CD14-positive monocyte (primary cell): ENCODE results near the gene GNL1. TPM values are rescaled to one million over a fixed set of nuclear protein-coding genes. Genes with fewer than 3 reads are reported as not detected.
"Not testable (repeated sequence)": the region's sequence is repeated elsewhere in the genome, so short reads cannot be mapped to it uniquely, and the experiment has no call there.

Source experiments
- DNase-seq, 3 donors: peaks; one replicate each; pipeline ENCODE4 v3.0.0-alpha.2; 2011 to 2022
- H2AFZ ChIP-seq: 2 replicates; pipeline ENCODE4 v1.6.0; 2012; ENCODE audit warnings: mild to moderate bottlenecking, low read depth, low read length, inconsistent platforms; ENCODE audit not compliant: insufficient read depth, poor library complexity, severe bottlenecking
- H3K27ac ChIP-seq, 2 donors: 1 replicate in 1 of 2; 2 replicates in 1 of 2; pipeline ENCODE4 v1.5.1; 2012 to 2013; ENCODE audit warnings: low read length in 2 of 2, control low read depth in 1 of 2, inconsistent platforms in 1 of 2, low read depth in 1 of 2, mild to moderate bottlenecking in 1 of 2
- H3K27me3 ChIP-seq, 2 donors: one replicate each; pipeline versions ENCODE4 v1.6.0 to v1.6.1; 2011 to 2013; ENCODE audit warnings: low read length in 2 of 2; ENCODE audit not compliant: control insufficient read depth in 2 of 2, insufficient read depth in 2 of 2
- H3K36me3 ChIP-seq, 2 donors: replicated peaks in 1 of 2; 1 replicate in 1 of 2; 2 replicates in 1 of 2; pipeline versions ENCODE4 v1.5.1 to v1.6.1; 2012 to 2013; ENCODE audit warnings: low read length in 2 of 2, control low read depth in 1 of 2, inconsistent platforms in 1 of 2, mild to moderate bottlenecking in 1 of 2; ENCODE audit not compliant: insufficient read depth in 2 of 2, control insufficient read depth in 1 of 2
- H3K4me1 ChIP-seq, 2 donors: 1 replicate in 1 of 2; 2 replicates in 1 of 2; pipeline versions ENCODE4 v1.5.1 to v1.6.1; 2012 to 2013; ENCODE audit warnings: low read length in 2 of 2, control low read depth in 1 of 2, inconsistent platforms in 1 of 2, mild to moderate bottlenecking in 1 of 2, moderate library complexity in 1 of 2; ENCODE audit not compliant: insufficient read depth in 2 of 2, control insufficient read depth in 1 of 2
- H3K4me2 ChIP-seq: replicated peaks from 2 replicates; pipeline ENCODE3; 2012; ENCODE audit warnings: low read length, moderate library complexity, mild to moderate bottlenecking; ENCODE audit not compliant: poor library complexity, severe bottlenecking; ENCODE audit errors: extremely low read depth
- H3K4me3 ChIP-seq, 3 experiments: fragments of 200-600 bp in 1 of 3; sonication (generic) in 1 of 3; replicated peaks in 1 of 3; 1 replicate in 2 of 3; 2 replicates in 1 of 3; pipeline ENCODE4 v1.5.1; 2011 to 2013; ENCODE audit warnings: low read length in 3 of 3, mild to moderate bottlenecking in 3 of 3, control low read depth in 2 of 3, low read depth in 2 of 3, inconsistent platforms in 1 of 3, moderate library complexity in 1 of 3
- H3K79me2 ChIP-seq: 2 replicates; pipeline ENCODE4 v1.6.0; 2012; ENCODE audit warnings: mild to moderate bottlenecking, control low read depth, inconsistent platforms, low read length, moderate library complexity; ENCODE audit not compliant: insufficient read depth
- H3K9ac ChIP-seq: 2 replicates; pipeline ENCODE4 v1.6.0; 2017; ENCODE audit warnings: low read length, mild to moderate bottlenecking; ENCODE audit not compliant: insufficient read depth, poor library complexity, severe bottlenecking
- H3K9me3 ChIP-seq, 2 donors: replicated peaks in 1 of 2; 1 replicate in 1 of 2; 2 replicates in 1 of 2; pipeline versions ENCODE4 v1.5.1 to v1.6.1; 2012 to 2013; ENCODE audit warnings: low read length in 2 of 2, control low read depth in 1 of 2; ENCODE audit not compliant: control insufficient read depth in 1 of 2, insufficient read depth in 1 of 2
- H4K20me1 ChIP-seq: 2 replicates; pipeline ENCODE4 v1.6.0; 2012; ENCODE audit warnings: mild to moderate bottlenecking, low read length, control low read depth, moderate library complexity; ENCODE audit not compliant: insufficient read depth
- H3K27ac Mint-ChIP-seq, 7 donors: one replicate each; pipeline ENCODE4 v1.8.0; 2020; ENCODE audit warnings: mild to moderate bottlenecking in 7 of 7, mixed read lengths in 7 of 7, moderate library complexity in 6 of 7, inconsistent platforms in 2 of 7
- H3K27me3 Mint-ChIP-seq, 3 donors: one replicate each; pipeline ENCODE4 v1.8.0; 2021 to 2022; ENCODE audit warnings: low read depth in 3 of 3, mild to moderate bottlenecking in 3 of 3, mixed read lengths in 3 of 3, moderate library complexity in 3 of 3, inconsistent platforms in 1 of 3
- H3K36me3 Mint-ChIP-seq, 2 donors: one replicate each; pipeline ENCODE4 v1.8.0; 2020; ENCODE audit warnings: mixed read lengths in 2 of 2, inconsistent platforms in 1 of 2, mild to moderate bottlenecking in 1 of 2
- H3K4me1 Mint-ChIP-seq: one replicate; pipeline ENCODE4 v1.8.0; 2020; ENCODE audit warnings: mild to moderate bottlenecking, mixed read lengths
- H3K4me3 Mint-ChIP-seq, 2 donors: one replicate each; pipeline ENCODE4 v1.8.0; 2020; ENCODE audit warnings: mild to moderate bottlenecking in 2 of 2, mixed read lengths in 2 of 2, moderate library complexity in 1 of 2
- H3K9me3 Mint-ChIP-seq, 7 donors: one replicate each; pipeline ENCODE4 v1.8.0; 2020 to 2022; ENCODE audit warnings: mixed read lengths in 7 of 7, mild to moderate bottlenecking in 6 of 7, moderate library complexity in 6 of 7, inconsistent platforms in 2 of 7
- WGBS: methylation state at CpG from one replicate; pipeline ENCODE4 v1.1.5; 2013; ENCODE audit warnings: missing lambda C conversion rate; ENCODE audit not compliant: insufficient coverage; 5-methylcytosine and 5-hydroxymethylcytosine counted together
- intact Hi-C, 2 donors: fragments of 100-400 bp; cut with micrococcal nuclease; formaldehyde crosslinking; loops; one replicate each; pipeline versions ENCODE4 v1.15.0 to v1.15.1; 2023
- polyA plus RNA-seq, 3 donors: library from polyadenylated mRNA; depleted of rRNA in 1 of 3; unstranded in 2 of 3; stranded (reverse) in 1 of 3; fragments of 300-500 nt in 2 of 3; fragments of >200 nt in 1 of 3; fragmentation: Illumina TruSeq in 2 of 3; gene quantifications; 1 replicate in 2 of 3; 2 replicates in 1 of 3; pipeline ENCODE4 v1.2.3, GENCODE V29; 2012 to 2021
- TF ChIP-seq, protein P1 (sequence below): fragments of 200-600 bp; IDR thresholded peaks from one replicate; pipeline ENCODE4 v1.8.0; 2022; ENCODE audit warnings: antibody characterized with exemption, mild to moderate bottlenecking

Gene GNL1
- polyA plus RNA-seq, 3 donors, result 10.3 to 13.4 (median 12.9) TPM

DNA sequence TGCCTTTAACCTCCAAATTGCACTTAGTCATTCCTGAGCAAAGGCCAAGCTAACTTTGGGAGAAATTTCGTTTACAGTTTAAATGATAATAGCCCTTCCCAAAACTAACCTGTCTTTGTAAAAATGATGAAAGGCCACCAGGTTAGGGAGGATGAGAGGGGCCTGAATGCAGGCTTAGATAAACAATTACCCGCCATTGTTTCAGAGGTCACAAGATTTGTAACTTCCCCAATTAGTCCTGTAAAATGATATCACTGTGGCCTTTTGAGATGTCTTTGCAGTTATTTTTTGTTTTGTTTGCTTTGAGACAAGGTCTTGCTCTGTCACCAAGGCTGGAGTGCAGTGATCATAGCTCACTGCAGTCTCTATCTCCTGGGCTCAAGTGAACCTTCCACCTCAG is 26.3 kb downstream of the GNL1 start:
- H3K4me3 Mint-ChIP-seq, result no peak overlapping the region
- WGBS, result no CpG with 5 or more reads among the region's 2 CpGs
- peak overlapping the region; percentile 68 to 97 (median 93) for H3K27ac Mint-ChIP-seq

DNA sequence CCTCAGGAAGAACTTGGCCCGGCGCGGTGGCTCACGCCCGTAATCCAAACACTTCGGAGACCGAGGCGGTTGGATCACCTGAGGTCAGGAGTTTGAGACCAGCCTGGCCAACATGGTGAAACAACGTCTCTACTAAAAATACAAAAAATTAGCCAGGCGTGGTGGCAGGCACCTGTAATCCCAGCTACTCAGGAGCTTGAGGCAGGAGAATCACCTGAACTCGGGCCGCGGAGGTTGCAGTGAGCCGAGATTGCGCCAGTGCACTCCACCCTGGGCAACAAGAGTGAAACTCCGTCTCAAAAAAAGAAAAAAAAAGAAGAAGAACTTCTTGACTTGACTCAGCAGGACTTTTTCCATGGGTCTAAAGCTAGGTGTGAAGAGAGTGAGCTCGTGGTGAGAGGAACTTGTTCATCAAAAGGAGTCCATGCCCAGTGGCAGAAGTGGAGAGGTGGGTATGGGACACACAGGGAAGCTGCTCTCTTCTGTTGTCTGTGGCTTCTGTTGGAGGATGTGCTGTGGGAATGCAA is 26.9 kb downstream of the GNL1 start:
- H3K27ac Mint-ChIP-seq, result peak overlapping the region; percentile 68 to 97 (median 93)
- 59% methylated on average over 17 of the region's 17 CpGs for WGBS
- H3K36me3 Mint-ChIP-seq, H3K9me3 Mint-ChIP-seq, H3K79me2 ChIP-seq, H3K27me3 Mint-ChIP-seq, intact Hi-C loops, H2AFZ ChIP-seq, H4K20me1 ChIP-seq, H3K9me3 ChIP-seq, H3K27me3 ChIP-seq, H3K4me2 ChIP-seq, H3K9ac ChIP-seq, H3K36me3 ChIP-seq, H3K4me3 ChIP-seq: not testable (repeated sequence)
- Histone ChIP-seq H3K4me1 (peaks cover 43% of the 10 kb centered on the region in 2 donors), H3K27ac (peak overlapping the region; percentile 41 to 72)
- peak overlapping the region in 1 of 2 donors; percentile 39 for H3K4me3 Mint-ChIP-seq
- peaks cover 57% of the 10 kb centered on the region for H3K4me1 Mint-ChIP-seq
- peak; percentile 67 to 85 (median 72) for DNase-seq

More for the DNA sequence above, 26.3 kb downstream of the GNL1 start:
- Histone ChIP-seq H3K27me3 (no peaks in the 10 kb centered on the region), H3K27ac (peak overlapping the region; percentile 29 to 72), H2AFZ (no peak overlapping the region), H3K79me2 (no peaks in the 10 kb centered on the region), H3K9me3 (no peaks in the 10 kb centered on the region), H3K36me3 (no peaks in the 10 kb centered on the region), H3K4me2 (no peak overlapping the region), H3K9ac (no peak overlapping the region), H3K4me1 (peaks cover 43% of the 10 kb centered on the region in 2 donors), H4K20me1 (no peaks in the 10 kb centered on the region), H3K4me3 (peak overlapping the region in 1 of 3 experiments; percentile 16)
- TF ChIP-seq, protein P1, sequence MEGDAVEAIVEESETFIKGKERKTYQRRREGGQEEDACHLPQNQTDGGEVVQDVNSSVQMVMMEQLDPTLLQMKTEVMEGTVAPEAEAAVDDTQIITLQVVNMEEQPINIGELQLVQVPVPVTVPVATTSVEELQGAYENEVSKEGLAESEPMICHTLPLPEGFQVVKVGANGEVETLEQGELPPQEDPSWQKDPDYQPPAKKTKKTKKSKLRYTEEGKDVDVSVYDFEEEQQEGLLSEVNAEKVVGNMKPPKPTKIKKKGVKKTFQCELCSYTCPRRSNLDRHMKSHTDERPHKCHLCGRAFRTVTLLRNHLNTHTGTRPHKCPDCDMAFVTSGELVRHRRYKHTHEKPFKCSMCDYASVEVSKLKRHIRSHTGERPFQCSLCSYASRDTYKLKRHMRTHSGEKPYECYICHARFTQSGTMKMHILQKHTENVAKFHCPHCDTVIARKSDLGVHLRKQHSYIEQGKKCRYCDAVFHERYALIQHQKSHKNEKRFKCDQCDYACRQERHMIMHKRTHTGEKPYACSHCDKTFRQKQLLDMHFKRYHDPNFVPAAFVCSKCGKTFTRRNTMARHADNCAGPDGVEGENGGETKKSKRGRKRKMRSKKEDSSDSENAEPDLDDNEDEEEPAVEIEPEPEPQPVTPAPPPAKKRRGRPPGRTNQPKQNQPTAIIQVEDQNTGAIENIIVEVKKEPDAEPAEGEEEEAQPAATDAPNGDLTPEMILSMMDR, result no peak
- Mint-ChIP-seq H3K27me3 (peaks cover 2 to 3% (median 2%) of the 10 kb centered on the region in 3 donors), H3K4me1 (peaks cover 51% of the 10 kb centered on the region), H3K36me3 (peaks cover 0 to 3% of the 10 kb centered on the region in 2 donors), H3K9me3 (peaks cover 0 to 3% (median 0%) of the 10 kb centered on the region in 7 donors)
- peak; percentile 43 to 54 (median 47) for DNase-seq
- intact Hi-C loops, result loop anchor here (2.0 to 5.0 kb wide), 3 partner anchors 15 to 47 kb away; no protein-coding TSS in a partner anchor

DNA sequence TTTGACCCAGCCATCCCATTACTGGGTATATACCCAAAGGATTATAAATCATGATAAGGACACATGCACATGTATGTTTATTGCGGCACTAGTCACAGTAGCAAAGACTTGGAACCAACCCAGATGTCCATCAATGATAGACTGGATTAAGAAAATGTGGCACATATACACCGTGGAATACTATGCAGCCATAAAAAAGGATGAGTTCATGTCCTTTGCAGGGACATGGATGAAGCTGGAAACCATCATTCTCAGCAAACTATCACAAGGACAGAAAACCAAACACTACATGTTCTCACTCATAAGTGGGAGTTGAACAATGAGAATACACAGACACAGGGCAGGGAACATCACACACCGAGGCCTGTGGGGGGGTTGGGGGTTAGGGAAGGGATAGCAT is 29.8 kb downstream of the GNL1 start:
- H3K9me3 ChIP-seq, H3K27ac ChIP-seq, H3K9ac ChIP-seq, H3K9me3 Mint-ChIP-seq, H4K20me1 ChIP-seq, H3K27me3 Mint-ChIP-seq, intact Hi-C loops, H3K36me3 ChIP-seq, DNase-seq, H3K4me3 Mint-ChIP-seq, H2AFZ ChIP-seq, H3K4me2 ChIP-seq, H3K27ac Mint-ChIP-seq, H3K4me3 ChIP-seq, H3K79me2 ChIP-seq, H3K27me3 ChIP-seq, H3K36me3 Mint-ChIP-seq: not testable (repeated sequence)
- peaks cover 59% of the 10 kb centered on the region for H3K4me1 Mint-ChIP-seq
- peaks cover 35 to 37% of the 10 kb centered on the region in 2 donors for H3K4me1 ChIP-seq
- no CpG with 5 or more reads among the region's 3 CpGs for WGBS

DNA sequence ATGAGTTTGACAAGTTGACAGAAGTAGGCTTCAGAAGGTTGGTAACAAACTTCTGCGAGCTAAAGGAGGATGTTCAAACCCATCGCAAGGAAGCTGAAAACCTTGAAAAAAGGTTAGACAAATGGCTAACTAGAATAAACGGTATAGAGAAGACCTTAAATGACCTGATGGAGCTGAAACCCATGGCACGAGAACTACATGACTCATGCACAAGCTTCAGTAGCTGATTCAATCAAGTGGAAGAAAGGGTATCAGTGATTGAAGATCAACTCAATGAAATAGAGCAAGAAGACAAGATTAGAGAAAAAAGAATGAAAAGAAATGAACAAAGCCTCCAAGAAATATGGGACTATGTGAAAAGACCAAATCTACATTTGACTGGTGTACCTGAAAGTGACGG is 34.3 kb downstream of the GNL1 start:
- H3K27me3 Mint-ChIP-seq, H4K20me1 ChIP-seq, H3K9me3 ChIP-seq, H3K36me3 Mint-ChIP-seq, H3K27ac ChIP-seq, H3K4me1 ChIP-seq, H2AFZ ChIP-seq, H3K9ac ChIP-seq, intact Hi-C loops, H3K36me3 ChIP-seq, DNase-seq, H3K79me2 ChIP-seq, H3K4me3 ChIP-seq, H3K27me3 ChIP-seq, H3K4me2 ChIP-seq, H3K27ac Mint-ChIP-seq, H3K4me3 Mint-ChIP-seq: not testable (repeated sequence)
- Mint-ChIP-seq H3K4me1 (peaks cover 36% of the 10 kb centered on the region), H3K9me3 (peaks cover 2 to 14% (median 6%) of the 10 kb centered on the region in 7 donors)
- WGBS, result 90% methylated on average over 2 of the region's 5 CpGs
